ENCODE results near the gene LRRC37A2.
"Not testable (repeated sequence)": the region's sequence is repeated elsewhere in the genome, so short reads cannot be mapped to it uniquely, and the experiment has no call there.

GRCh38 chr17:46481310-46481709 is 31.0 kb upstream of the LRRC37A2 start:
- TF ChIP-seq ZFP30 (CRISPR knock-in tag; IDR thresholded peaks at IDR 0.05); ARNTL (CRISPR knock-in tag; IDR thresholded peaks at IDR 0.05; ENCODE audit: borderline replicate concordance, low read depth); BACH2 (CRISPR knock-in tag; IDR thresholded peaks at IDR 0.05; ENCODE audit: borderline replicate concordance); ZNF70 (CRISPR knock-in tag; IDR thresholded peaks at IDR 0.05); ZFP3 (CRISPR knock-in tag; IDR thresholded peaks at IDR 0.05); ZNF8 (CRISPR knock-in tag; IDR thresholded peaks at IDR 0.05); PATZ1 (CRISPR knock-in tag; IDR thresholded peaks at IDR 0.05; ENCODE audit: borderline replicate concordance); TOX (CRISPR knock-in tag; IDR thresholded peaks at IDR 0.05; ENCODE audit: borderline replicate concordance): not testable (repeated sequence)
- TF ChIP-seq, protein P1, sequence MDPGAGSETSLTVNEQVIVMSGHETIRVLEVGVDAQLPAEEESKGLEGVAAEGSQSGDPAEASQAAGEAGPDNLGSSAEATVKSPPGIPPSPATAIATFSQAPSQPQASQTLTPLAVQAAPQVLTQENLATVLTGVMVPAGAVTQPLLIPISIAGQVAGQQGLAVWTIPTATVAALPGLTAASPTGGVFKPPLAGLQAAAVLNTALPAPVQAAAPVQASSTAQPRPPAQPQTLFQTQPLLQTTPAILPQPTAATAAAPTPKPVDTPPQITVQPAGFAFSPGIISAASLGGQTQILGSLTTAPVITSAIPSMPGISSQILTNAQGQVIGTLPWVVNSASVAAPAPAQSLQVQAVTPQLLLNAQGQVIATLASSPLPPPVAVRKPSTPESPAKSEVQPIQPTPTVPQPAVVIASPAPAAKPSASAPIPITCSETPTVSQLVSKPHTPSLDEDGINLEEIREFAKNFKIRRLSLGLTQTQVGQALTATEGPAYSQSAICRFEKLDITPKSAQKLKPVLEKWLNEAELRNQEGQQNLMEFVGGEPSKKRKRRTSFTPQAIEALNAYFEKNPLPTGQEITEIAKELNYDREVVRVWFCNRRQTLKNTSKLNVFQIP (CRISPR knock-in tag; IDR thresholded peaks at IDR 0.05; ENCODE audit: borderline replicate concordance, low read depth) = not testable (repeated sequence)

Measured in SK-N-SH treated with all-trans-retinoic acid at 6 μM for 48 hours (cell line).